Parathyroid adenoma (tissue), 2 donors: ENCODE data around the gene UBXN1.
A peak's percentile ranks its signal among the peaks of the same experiment; 100 is the strongest.
"Not testable (repeated sequence)": the region's sequence is repeated elsewhere in the genome, so short reads cannot be mapped to it uniquely, and the experiment has no call there.

Source experiments
- H2AFZ ChIP-seq: fragments of 300-600 bp; sonication (generic); one replicate; pipeline ENCODE4 v1.7.0; 2017; ENCODE audit warnings: antibody characterized with exemption, mild to moderate bottlenecking
- H3K27ac ChIP-seq: fragments of 300-600 bp; sonication (generic); one replicate; pipeline ENCODE4 v1.7.0; 2017
- H3K27me3 ChIP-seq: fragments of 300-600 bp; sonication (generic); one replicate; pipeline ENCODE4 v1.7.0; 2017; ENCODE audit warnings: low read length; ENCODE audit not compliant: control insufficient read depth, insufficient read depth
- H3K36me3 ChIP-seq: fragments of 300-600 bp; sonication (generic); one replicate; pipeline ENCODE4 v1.7.0; 2017; ENCODE audit warnings: low read length; ENCODE audit not compliant: control insufficient read depth, insufficient read depth
- H3K4me1 ChIP-seq: fragments of 300-600 bp; sonication (generic); one replicate; pipeline ENCODE4 v1.7.0; 2017; ENCODE audit warnings: control low read depth
- H3K4me2 ChIP-seq: fragments of 300-600 bp; sonication (generic); one replicate; pipeline ENCODE4 v1.7.0; 2017; ENCODE audit warnings: low read length
- H3K4me3 ChIP-seq: fragments of 300-600 bp; sonication (generic); one replicate; pipeline ENCODE4 v1.7.0; 2017; ENCODE audit warnings: low read depth, low read length
- H3K79me2 ChIP-seq: fragments of 300-600 bp; sonication (generic); one replicate; pipeline ENCODE4 v1.7.0; 2017; ENCODE audit warnings: control low read depth
- H3K9ac ChIP-seq: fragments of 300-600 bp; sonication (generic); one replicate; pipeline ENCODE4 v1.7.0; 2017; ENCODE audit warnings: mild to moderate bottlenecking
- H3K9me3 ChIP-seq: fragments of 300-600 bp; sonication (generic); one replicate; pipeline ENCODE4 v1.7.0; 2017; ENCODE audit warnings: low read length; ENCODE audit not compliant: control insufficient read depth
- TF ChIP-seq, protein P1 (sequence below): fragments of 300-600 bp; sonication (generic); IDR thresholded peaks from one replicate; pipeline ENCODE4 v1.7.0; 2017; ENCODE audit warnings: antibody characterized with exemption, mild to moderate bottlenecking
- donor health status: primary hyperparathyroidism.

Gene UBXN1

DNA sequence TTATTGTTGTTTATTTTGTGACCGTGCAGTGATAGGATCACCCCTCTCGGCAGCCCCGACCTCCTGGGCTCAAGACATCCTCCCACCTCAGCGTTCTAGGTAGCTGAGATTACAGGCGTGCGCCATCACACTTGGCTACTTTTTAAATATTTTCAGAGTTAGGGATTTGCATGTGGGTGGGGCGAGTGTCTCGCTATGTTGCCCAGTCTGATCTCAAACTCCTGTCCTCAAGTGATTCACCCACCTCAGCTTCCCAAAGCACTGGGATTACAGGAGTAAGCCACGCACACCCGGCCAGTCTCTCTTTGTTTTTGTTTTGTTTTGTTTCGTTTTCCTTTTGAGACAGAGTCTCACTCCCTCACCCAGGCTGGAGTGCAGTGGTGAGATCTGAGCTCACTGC is 24.6 kb downstream of the UBXN1 start:
- H3K36me3 ChIP-seq: no peaks in the 10 kb centered on the region
- H3K79me2 ChIP-seq: peaks cover 4% of the 10 kb centered on the region
- no peak overlapping the region for H3K4me2 ChIP-seq
- H3K27me3 ChIP-seq: no peaks in the 10 kb centered on the region
- no peak overlapping the region for H2AFZ ChIP-seq
- no peak overlapping the region for H3K27ac ChIP-seq
- no peaks in the 10 kb centered on the region for H3K9me3 ChIP-seq
- H3K4me1 ChIP-seq: no peaks in the 10 kb centered on the region
- no peak overlapping the region for H3K4me3 ChIP-seq
- H3K9ac ChIP-seq: no peak overlapping the region
- TF ChIP-seq, protein P1, sequence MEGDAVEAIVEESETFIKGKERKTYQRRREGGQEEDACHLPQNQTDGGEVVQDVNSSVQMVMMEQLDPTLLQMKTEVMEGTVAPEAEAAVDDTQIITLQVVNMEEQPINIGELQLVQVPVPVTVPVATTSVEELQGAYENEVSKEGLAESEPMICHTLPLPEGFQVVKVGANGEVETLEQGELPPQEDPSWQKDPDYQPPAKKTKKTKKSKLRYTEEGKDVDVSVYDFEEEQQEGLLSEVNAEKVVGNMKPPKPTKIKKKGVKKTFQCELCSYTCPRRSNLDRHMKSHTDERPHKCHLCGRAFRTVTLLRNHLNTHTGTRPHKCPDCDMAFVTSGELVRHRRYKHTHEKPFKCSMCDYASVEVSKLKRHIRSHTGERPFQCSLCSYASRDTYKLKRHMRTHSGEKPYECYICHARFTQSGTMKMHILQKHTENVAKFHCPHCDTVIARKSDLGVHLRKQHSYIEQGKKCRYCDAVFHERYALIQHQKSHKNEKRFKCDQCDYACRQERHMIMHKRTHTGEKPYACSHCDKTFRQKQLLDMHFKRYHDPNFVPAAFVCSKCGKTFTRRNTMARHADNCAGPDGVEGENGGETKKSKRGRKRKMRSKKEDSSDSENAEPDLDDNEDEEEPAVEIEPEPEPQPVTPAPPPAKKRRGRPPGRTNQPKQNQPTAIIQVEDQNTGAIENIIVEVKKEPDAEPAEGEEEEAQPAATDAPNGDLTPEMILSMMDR: no peak

DNA sequence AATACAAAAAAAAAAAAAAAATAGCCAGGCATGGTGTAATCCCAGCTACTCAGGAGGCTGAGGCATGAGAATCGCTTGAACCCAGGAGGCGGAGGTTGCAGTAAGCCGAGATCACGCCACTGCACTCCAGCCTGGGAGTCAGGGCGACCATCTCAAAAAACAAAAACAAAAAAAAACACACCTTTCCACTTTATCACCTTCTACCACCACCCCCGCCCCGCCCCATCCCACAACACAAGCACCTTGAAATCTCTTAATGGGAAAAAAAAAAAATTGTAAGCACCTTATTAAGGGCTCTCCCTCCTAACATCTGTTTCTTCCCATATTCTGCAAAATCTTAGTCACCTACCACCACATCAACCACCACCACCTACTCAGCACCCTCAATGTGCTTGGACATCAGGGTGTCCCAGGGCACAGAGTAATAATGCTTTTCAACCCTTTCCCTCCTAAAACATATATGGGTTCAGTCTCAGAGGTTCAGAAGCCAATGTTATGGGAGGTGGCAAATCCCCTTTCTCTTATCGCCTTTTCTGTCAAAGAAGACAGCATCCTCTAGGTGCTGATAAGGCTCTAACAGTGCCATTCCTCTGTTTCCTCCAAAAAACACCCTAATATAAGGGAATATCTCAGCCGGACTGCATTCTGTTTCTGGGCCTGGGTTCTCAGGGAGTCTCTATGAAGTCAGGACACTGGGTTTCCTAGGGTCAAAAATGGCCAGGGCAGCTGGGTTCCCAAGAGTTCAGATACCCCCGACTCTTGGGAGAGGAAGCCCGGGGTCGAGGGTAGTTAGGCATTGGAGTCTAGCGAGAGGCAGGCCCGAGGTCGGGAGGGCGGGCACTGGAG is 26.5 kb downstream of the UBXN1 start:
- peak overlapping the region; percentile 88 for H3K4me3 ChIP-seq
- no peaks in the 10 kb centered on the region for H3K27me3 ChIP-seq
- peaks cover 4% of the 10 kb centered on the region for H3K79me2 ChIP-seq
- peak overlapping the region; percentile 31 for H3K9ac ChIP-seq
- peak overlapping the region; percentile 66 for H3K27ac ChIP-seq
- H3K36me3 ChIP-seq: no peaks in the 10 kb centered on the region
- no peaks in the 10 kb centered on the region for H3K9me3 ChIP-seq
- TF ChIP-seq, protein P1: no peak
- peak overlapping the region; percentile 88 for H2AFZ ChIP-seq
- no peaks in the 10 kb centered on the region for H3K4me1 ChIP-seq
- H3K4me2 ChIP-seq: peak overlapping the region; percentile 78

DNA sequence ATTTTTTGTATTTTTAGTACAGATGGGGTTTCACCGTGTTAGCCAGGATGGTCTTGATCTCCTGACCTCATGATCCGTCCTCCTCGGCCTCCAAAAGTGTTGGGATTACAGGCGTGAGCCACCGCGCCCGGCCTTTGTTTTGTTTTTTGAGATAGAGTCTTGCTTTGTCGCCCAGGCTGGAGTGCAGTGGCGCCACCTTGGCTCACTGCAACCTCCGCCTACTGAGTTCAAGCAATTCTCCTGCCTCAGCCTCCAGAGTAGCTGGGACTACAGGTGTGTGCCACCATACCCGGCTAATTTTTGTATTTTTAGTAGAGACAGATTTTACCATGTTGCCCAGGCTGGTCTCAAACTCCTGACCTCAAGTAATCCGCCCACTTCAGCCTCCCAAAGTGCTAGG is 28.6 kb downstream of the UBXN1 start:
- not testable (repeated sequence) for H3K79me2 ChIP-seq, H3K4me1 ChIP-seq, H3K9ac ChIP-seq, H3K4me2 ChIP-seq, H3K9me3 ChIP-seq, H3K27me3 ChIP-seq, H3K4me3 ChIP-seq, H2AFZ ChIP-seq, H3K27ac ChIP-seq, H3K36me3 ChIP-seq

DNA sequence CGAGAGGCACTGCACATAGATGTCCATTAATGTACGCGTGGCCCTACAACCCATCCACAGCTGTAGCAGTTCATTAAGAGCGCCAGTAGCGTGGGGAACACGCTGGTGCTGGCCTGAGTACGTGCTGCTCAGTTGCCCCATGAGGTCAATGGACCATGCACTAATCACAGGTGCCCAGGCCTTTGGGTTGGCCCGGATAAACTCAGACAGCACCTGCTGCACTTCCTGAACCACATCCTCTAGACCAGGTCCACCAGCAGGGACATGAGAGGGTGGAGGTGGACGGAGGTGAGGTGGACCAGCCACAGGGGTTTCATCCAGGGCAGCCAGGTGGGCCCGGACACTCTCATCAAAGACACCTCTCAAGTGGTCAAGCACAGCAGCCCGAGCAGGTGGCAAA is 29.4 kb downstream of the UBXN1 start:
- Histone ChIP-seq H3K36me3 (no peaks in the 10 kb centered on the region), H3K27me3 (no peaks in the 10 kb centered on the region), H3K4me3 (no peak overlapping the region), H3K4me1 (peaks cover 3% of the 10 kb centered on the region), H3K9ac (no peak overlapping the region), H2AFZ (no peak overlapping the region), H3K27ac (no peak overlapping the region), H3K9me3 (no peaks in the 10 kb centered on the region), H3K4me2 (no peak overlapping the region), H3K79me2 (peaks cover 8% of the 10 kb centered on the region)
- TF ChIP-seq, protein P1: no peak

DNA sequence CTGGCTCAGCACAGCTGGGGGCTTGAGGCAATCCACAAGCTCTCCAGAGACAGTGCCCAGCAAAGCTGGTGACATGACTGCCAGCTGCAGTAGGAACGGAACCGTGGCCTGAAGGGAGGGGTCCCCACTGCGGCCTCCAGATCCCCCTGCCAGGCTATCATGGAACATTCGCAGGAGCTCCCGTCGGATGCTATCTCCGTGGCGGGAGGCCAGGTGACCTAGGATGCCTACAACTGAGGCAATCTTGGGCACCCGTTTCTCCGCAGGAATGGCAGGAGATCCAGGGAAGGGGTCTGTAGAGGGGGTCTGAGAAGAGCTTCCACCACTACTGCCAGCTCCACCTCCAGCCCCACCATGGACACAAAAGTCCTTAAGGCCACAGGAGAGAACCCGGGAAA is 29.9 kb downstream of the UBXN1 start:
- Histone ChIP-seq H3K4me2 (no peak overlapping the region), H3K4me3 (no peak overlapping the region), H3K79me2 (peaks cover 13% of the 10 kb centered on the region), H3K27ac (no peak overlapping the region), H3K27me3 (no peaks in the 10 kb centered on the region), H3K9me3 (no peaks in the 10 kb centered on the region), H3K4me1 (peaks cover 3% of the 10 kb centered on the region), H3K36me3 (no peaks in the 10 kb centered on the region), H3K9ac (no peak overlapping the region), H2AFZ (no peak overlapping the region)
- TF ChIP-seq, protein P1: no peak
